GM19324 (cell line): ENCODE measurements around the gene NEK2.
"Not testable (repeated sequence)": the region's sequence is repeated elsewhere in the genome, so short reads cannot be mapped to it uniquely, and the experiment has no call there.

Source experiments
- ATAC-seq: cut with Tn5 transposase; IDR thresholded peaks from one replicate; pipeline ENCODE4 v1.9.1; 2021; ENCODE audit warnings: mild to moderate bottlenecking, moderate library complexity; ENCODE audit not compliant: unreplicated experiment, low FRiP score

Gene NEK2

GRCh38 chr1:211652371-211652770, 23.1 kb downstream of the NEK2 start:
- no peak for ATAC-seq

DNA sequence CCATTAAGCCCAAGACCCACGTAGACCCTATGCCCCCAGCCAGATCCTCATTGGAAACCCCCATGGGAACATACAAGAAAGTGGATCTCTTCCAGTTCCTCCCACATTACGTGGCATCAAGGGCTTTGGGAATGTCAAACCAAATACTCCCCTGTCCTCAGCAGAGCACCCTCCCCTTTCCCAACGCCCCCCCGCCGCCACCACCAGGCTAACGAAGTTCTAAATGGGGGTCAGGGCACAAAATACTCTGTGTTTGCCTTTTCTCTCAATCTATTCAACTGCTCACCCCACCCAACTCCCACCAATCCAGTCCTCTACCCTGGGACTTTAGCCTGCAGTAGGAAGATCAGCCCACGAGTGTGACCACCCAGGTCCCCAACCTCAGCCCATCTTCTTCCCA, 24.5 kb downstream of the NEK2 start:
- ATAC-seq, result no peak

DNA sequence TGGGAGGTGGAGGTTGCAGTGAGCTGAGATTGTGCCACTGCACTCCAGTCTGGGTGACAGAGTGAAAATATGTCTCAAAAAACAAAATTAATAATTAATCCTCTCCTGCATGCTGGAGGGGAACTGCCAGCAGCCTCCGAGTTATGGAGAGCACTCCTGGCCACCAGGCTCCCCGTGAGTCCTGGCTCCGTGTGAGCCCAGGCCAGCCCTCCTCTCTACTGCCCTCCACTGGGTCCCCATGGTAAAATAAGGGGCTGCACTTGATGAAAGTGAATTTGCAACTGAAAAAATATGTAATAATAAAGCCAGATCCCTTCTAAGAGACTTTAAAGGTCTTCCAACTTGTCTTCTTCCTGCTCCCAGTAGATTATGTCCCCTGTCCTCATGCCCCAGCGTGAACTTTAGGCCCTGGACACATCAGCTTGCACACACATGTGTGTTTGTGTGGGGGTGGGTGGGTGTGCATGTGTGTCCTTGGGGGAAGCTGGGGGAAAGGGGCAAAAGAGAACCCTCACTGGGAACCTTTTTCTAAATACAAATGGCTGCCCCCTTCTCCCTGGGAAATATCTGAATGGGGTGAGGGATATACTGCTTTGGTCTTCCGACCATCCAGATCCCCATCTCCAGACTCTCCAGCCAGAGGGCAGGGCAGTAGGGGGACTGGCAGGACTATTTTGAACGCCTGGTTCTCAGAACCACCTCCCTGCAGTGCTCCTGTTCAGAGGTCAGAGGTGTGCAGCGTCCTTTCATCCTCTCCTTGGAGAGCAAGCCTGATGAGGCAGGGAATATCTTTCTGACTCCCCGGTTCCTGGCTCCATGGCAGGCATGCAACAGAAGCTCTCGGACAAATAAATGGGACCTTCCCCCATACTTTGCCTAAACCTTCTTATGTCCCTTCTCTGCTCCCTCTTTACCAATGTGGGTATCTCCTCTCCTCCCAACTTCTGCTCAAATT, 26.2 kb downstream of the NEK2 start:
- no peak for ATAC-seq

DNA sequence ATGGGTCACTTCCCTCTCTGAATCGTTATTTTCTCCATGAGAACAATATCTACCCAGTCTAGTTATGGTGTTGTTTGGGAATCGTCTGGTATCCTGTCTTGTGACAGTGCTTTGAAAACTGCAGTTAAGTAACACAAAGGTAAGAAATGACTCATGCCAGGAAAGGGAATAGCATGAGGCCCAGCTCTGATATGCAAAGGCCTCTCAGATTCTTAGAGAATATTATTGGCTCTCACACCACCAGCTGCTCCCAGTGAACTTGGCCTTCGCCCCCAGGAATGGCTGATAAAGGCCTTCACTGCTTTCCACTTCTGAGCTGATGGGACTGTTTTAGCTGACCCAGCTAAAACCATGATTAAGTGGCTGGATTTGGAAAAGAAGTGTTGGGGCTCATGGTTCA, 27.1 kb downstream of the NEK2 start:
- ATAC-seq, result no peak

GRCh38 chr1:211647711-211648121, 27.7 kb downstream of the NEK2 start:
- no peak for ATAC-seq

GRCh38 chr1:211646566-211646965, 28.9 kb downstream of the NEK2 start:
- ATAC-seq, result no peak

DNA sequence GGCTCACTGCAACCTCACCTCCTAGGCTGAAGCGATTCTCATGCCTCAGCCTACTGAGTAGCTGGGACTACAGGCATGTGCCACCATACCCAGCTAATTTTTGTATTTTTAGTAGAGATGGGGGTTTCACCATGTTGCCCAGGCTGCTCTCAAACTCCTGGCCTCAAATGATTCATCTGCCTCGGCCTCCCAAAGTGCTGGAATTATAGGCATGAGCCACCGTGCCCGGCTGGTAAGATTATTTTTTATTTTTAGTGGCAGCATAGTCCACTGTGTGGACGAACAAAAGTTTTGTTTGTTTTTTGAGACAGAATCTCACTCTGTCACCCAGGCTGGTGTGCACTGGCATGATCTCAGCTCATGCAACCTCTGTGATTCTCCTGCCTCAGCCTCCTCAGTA, 29.8 kb downstream of the NEK2 start:
- not testable (repeated sequence) for ATAC-seq

- ATAC-seq, result no peak
Observed at GRCh38 chr1:211644653-211645052, 30.8 kb downstream of the NEK2 start.

- no peak for ATAC-seq
Observed at GRCh38 chr1:211643324-211644212, 31.9 kb downstream of the NEK2 start.

DNA sequence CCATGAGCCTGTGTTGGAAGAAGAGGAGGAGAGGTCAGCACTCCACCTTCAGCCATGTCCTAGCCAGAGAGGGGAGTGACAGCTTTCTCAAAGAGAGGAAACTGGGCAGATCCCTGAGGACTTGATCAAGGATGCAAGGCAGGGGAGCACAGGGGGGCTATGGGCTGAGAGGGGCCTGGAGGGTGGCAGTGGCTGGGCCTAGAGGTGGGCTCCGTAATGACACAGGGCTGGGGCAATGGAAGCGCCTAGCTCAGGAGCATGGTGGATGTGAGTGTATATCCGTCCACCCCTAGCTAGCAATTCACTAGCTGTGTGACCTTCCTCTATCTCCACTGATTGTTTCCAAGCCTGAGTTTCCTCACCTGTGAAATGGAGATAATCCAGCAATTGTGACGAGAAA, 32.6 kb downstream of the NEK2 start:
- no peak for ATAC-seq

DNA sequence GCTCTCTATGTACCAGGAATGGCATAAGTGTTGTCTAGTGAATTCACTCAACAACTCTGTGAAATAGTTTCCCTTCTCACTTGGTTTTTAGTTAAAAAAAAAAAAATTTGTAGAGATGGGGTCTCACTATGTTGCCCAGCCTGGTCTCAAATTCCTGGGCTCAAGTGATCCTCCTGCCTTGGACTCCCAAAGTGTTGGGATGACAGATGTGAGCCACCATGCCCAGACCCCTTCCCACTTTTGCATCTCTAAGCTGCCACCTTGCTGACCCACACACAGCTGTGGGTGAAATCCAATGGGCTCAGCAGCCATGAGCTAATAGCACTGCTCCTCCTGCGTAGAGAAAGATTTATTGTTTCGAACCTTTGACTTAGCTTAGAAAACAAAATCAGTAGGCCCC, 33.5 kb downstream of the NEK2 start:
- ATAC-seq, result no peak

- no peak for ATAC-seq
Observed at GRCh38 chr1:211641044-211641800, 34.2 kb downstream of the NEK2 start.

DNA sequence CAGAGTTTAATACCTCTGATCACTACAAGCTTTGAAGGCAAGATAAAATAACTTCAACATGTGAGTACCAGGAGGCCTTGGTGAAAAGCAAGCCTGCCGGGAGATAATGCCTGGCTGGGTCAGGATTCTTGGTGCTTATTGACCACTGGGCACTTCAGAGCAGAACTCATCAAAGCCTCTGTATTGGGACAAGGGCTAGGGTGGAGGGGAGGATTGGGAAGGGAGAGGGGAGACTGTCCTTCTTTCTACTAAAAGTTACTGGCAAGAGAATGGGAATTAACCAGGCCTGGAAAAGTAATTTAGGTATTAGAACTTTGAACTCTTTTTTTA, 35.2 kb downstream of the NEK2 start:
- no peak for ATAC-seq

GRCh38 chr1:211639475-211640300, 35.7 kb downstream of the NEK2 start:
- no peak for ATAC-seq

DNA sequence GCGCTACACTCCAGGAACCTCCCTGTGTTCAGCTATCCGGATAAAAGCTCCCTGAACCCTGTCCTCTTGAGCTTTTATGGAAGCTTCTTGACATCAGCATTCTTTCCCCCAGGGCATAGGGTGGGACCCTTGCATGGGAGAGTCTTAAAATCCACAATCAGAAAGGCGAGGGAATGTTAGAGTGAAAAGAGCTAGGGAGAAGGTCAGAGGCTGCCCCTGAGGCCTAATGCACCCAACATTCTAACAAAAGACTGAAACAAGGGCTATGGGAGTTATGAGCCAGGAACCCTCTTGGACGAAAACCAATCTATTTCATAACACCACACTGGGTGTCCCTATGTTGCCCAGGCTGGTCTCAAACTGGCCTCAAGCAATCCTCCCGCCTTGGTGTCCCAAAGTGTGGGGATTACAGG, 36.7 kb downstream of the NEK2 start:
- ATAC-seq, result no peak

DNA sequence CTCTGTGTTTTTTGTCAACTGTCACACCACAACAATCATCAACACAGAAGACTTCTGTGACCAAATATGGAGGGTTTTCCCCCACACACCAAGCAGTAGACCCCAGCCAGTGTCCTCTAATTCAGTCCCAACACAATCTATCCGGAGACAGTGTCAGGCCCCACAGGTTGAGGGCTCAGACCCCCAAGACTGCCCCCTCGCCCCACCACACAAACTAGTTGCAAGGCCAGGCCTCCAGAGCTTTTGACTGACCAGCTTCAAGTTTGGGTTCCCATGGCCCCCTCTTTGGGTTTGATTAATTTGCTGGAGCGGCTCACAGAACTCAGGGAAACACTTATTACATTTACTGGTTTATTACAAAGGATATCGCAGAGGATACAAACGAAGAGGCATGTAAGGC, 37.2 kb downstream of the NEK2 start:
- no peak for ATAC-seq

DNA sequence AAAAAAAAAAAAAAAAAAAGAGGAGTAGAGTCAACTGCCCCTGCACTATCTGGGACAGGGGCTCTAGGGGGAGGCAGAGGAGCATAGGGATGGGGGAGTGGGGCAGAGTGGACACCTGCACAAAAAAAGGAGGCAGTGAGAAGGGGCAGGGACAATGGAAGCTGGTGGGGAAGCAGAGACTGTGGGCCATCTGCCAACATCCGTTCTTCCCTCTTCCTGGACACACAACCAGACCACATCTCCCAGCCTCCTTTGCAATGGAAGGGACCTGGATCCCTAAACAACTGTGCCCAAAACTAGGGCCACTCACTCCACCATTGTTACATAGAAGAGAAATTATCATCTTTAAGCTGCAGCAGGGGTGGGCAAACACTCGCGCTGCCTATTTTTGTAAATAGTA, 38.4 kb downstream of the NEK2 start:
- no peak for ATAC-seq

- not testable (repeated sequence) for ATAC-seq
Observed at GRCh38 chr1:211636575-211637029, 38.8 kb downstream of the NEK2 start.

- no peak for ATAC-seq
Observed at GRCh38 chr1:211635597-211636205, 39.7 kb downstream of the NEK2 start.
